Gastrocnemius medialis (tissue), 4 donors: Measurements from ENCODE around the gene NR2C2. TPM values are rescaled to one million over a fixed set of nuclear protein-coding genes. Genes with fewer than 3 reads are reported as not detected.

ENCODE experiments used
- ATAC-seq, 2 donors: fragments of 150-250 bp; one replicate each; pipeline ENCODE4 v1.9.1; 2016
- DNase-seq, 2 donors: peaks; one replicate each; pipeline ENCODE4 v3.0.0-alpha.2; 2019
- H3K27ac ChIP-seq, 4 donors: fragments of 200-600 bp; sonication (generic); 1 replicate in 1 of 4; 2 replicates in 3 of 4; pipeline ENCODE4 v1.5.1; 2016 to 2018; ENCODE audit warnings: mild to moderate bottlenecking in 2 of 4, moderate library complexity in 1 of 4
- H3K27me3 ChIP-seq, 3 donors: fragments of 200-600 bp; sonication (generic) in 2 of 3; 1 replicate in 1 of 3; 2 replicates in 2 of 3; pipeline versions ENCODE4 v1.5.1 to v1.6.0; 2016 to 2019; ENCODE audit warnings: mild to moderate bottlenecking in 1 of 3, moderate library complexity in 1 of 3
- H3K36me3 ChIP-seq, 2 donors: fragments of 200-600 bp; sonication (generic) in 1 of 2; one replicate each; pipeline ENCODE4 v1.5.1; 2017 to 2018
- H3K4me1 ChIP-seq, 2 donors: fragments of 200-600 bp; sonication (generic) in 1 of 2; one replicate each; pipeline ENCODE4 v1.5.1; 2016 to 2017; ENCODE audit warnings: mild to moderate bottlenecking in 2 of 2
- H3K4me3 ChIP-seq, 4 donors: fragments of 200-600 bp; sonication (generic) in 3 of 4; 1 replicate in 1 of 4; 2 replicates in 3 of 4; pipeline ENCODE4 v1.5.1; 2016 to 2019; ENCODE audit warnings: mild to moderate bottlenecking in 2 of 4
- H3K9me3 ChIP-seq, 3 donors: fragments of 200-600 bp; sonication (generic) in 2 of 3; 1 replicate in 1 of 3; 2 replicates in 2 of 3; pipeline ENCODE4 v1.5.1; 2016 to 2019
- CTCF ChIP-seq, 5 experiments: fragments of 450-650 bp in 3 of 5; fragments of 200-600 bp in 2 of 5; sonication (generic) in 2 of 5; IDR thresholded peaks in 4 of 5; conservative IDR thresholded peaks in 1 of 5; 1 replicate in 4 of 5; 2 replicates in 1 of 5; pipeline ENCODE4 v1.5.1; 2016 to 2019; ENCODE audit warnings: antibody characterized with exemption in 5 of 5, mild to moderate bottlenecking in 3 of 5, moderate library complexity in 3 of 5
- POLR2A ChIP-seq, 2 donors: fragments of 450-650 bp; IDR thresholded peaks; one replicate each; pipeline ENCODE4 v1.6.1; 2017; ENCODE audit warnings: antibody characterized with exemption in 2 of 2, mild to moderate bottlenecking in 2 of 2, moderate library complexity in 2 of 2
- in situ Hi-C, 4 donors: fragments of 200-750 bp; cut with MboI; loops; one replicate each; pipeline versions ENCODE4 v1.15.0 to v1.8.0; 2017; ENCODE audit warnings: low sequenced_read_pairs in 4 of 4
- intact Hi-C: fragments of 100-400 bp; cut with DNase I; formaldehyde crosslinking; loops from one replicate; pipeline ENCODE4 v1.15.1; 2023; ENCODE audit warnings: low total_unique reads
- total RNA-seq, 4 donors: library from RNA; depleted of rRNA; stranded (reverse); fragments of >200 nt; gene quantifications; one replicate each; pipeline versions ENCODE4 v1.1.0 to v1.2.3, GENCODE V29; 2016

NR2C2 gene
- total RNA-seq, 4 donors from 2014 or later, result 26.0 to 45.5 (median 33.2) TPM

GRCh38 chr3:15023719-15024118 is 76.3 kb downstream of the NR2C2 start:
- H3K9me3 ChIP-seq, result no peaks in the 10 kb centered on the region
- peaks cover 0 to 89% of the 10 kb centered on the region in 2 donors for H3K36me3 ChIP-seq
- DNase-seq (no peak), ATAC-seq (no peak)
- no peak overlapping the region for H3K27ac ChIP-seq
- H3K27me3 ChIP-seq, result no peaks in the 10 kb centered on the region
- in situ Hi-C loops (no loop called here), intact Hi-C loops (no loop called here)
- no peaks in the 10 kb centered on the region for H3K4me1 ChIP-seq
- no peak overlapping the region for H3K4me3 ChIP-seq
- TF ChIP-seq CTCF (IDR thresholded peaks at IDR 0.05 in 4 of 5, conservative IDR thresholded peaks at IDR 0.05 in 1 of 5), result no peak
- TF ChIP-seq POLR2A (IDR thresholded peaks at IDR 0.05), result no peak

- no peaks in the 10 kb centered on the region for H3K27me3 ChIP-seq
- in situ Hi-C loops (loop anchor here in 1 of 4 donors (10.0 to 25.0 kb wide), 2 partner anchors 105 to 367 kb away; partner anchors contain the start of gene CCDC174), intact Hi-C loops (no loop called here)
- H3K36me3 ChIP-seq, result peaks cover 0 to 90% of the 10 kb centered on the region in 2 donors
- no peak for TF ChIP-seq POLR2A (IDR thresholded peaks at IDR 0.05)
- TF ChIP-seq CTCF (IDR thresholded peaks at IDR 0.05 in 4 of 5, conservative IDR thresholded peaks at IDR 0.05 in 1 of 5), result no peak
- H3K4me3 ChIP-seq, result no peak overlapping the region
- no peak overlapping the region for H3K27ac ChIP-seq
- H3K9me3 ChIP-seq, result no peaks in the 10 kb centered on the region
- peaks cover 0 to 5% of the 10 kb centered on the region in 2 donors for H3K4me1 ChIP-seq
- no peak for DNase-seq
- ATAC-seq, result no peak
These were observed 82.2 kb downstream of the NR2C2 start for GRCh38 chr3:15029625-15030024.

GRCh38 chr3:15032650-15033049 is 85.3 kb downstream of the NR2C2 start:
- peak; percentile 18 to 58 for DNase-seq
- peak overlapping the region in 3 of 4 donors; percentile 38 to 69 (median 57) for H3K27ac ChIP-seq
- no peaks in the 10 kb centered on the region for H3K9me3 ChIP-seq
- peak; percentile 76 to 77 for ATAC-seq
- H3K36me3 ChIP-seq, result peaks cover 0 to 90% of the 10 kb centered on the region in 2 donors
- peaks cover 0 to 5% of the 10 kb centered on the region in 2 donors for H3K4me1 ChIP-seq
- no peaks in the 10 kb centered on the region for H3K27me3 ChIP-seq
- TF ChIP-seq POLR2A (IDR thresholded peaks at IDR 0.05) (no peak), CTCF (IDR thresholded peaks at IDR 0.05 in 4 of 5, conservative IDR thresholded peaks at IDR 0.05 in 1 of 5) (no peak)
- intact Hi-C loops (no loop called here), in situ Hi-C loops (loop anchor here in 1 of 4 donors (10.0 to 25.0 kb wide), 2 partner anchors 108 to 370 kb away; partner anchors contain the start of gene CCDC174)
- no peak overlapping the region for H3K4me3 ChIP-seq

GRCh38 chr3:15033103-15033502 is 85.7 kb downstream of the NR2C2 start:
- Histone ChIP-seq H3K4me3 (no peak overlapping the region), H3K27me3 (no peaks in the 10 kb centered on the region), H3K36me3 (peaks cover 0 to 93% of the 10 kb centered on the region in 2 donors), H3K4me1 (peaks cover 0 to 5% of the 10 kb centered on the region in 2 donors), H3K9me3 (no peaks in the 10 kb centered on the region), H3K27ac (peak overlapping the region in 3 of 4 donors; percentile 38 to 69 (median 57))
- DNase-seq, result no peak
- intact Hi-C loops (no loop called here), in situ Hi-C loops (loop anchor here in 1 of 4 donors (10.0 to 25.0 kb wide), 2 partner anchors 108 to 371 kb away; partner anchors contain the start of gene CCDC174)
- TF ChIP-seq CTCF (IDR thresholded peaks at IDR 0.05 in 4 of 5, conservative IDR thresholded peaks at IDR 0.05 in 1 of 5) (no peak), POLR2A (IDR thresholded peaks at IDR 0.05) (no peak)
- ATAC-seq, result peak in 1 of 2 donors; percentile 41
